Peyer's patch (tissue), 4 donors: ENCODE data around the gene EPS8L2.

Experiments
- CTCF ChIP-seq, 6 experiments: fragments of 450-650 bp in 4 of 6; fragments of 200-600 bp in 2 of 6; sonication (generic) in 1 of 6; IDR thresholded peaks; one replicate each; pipeline ENCODE4 v1.5.1; 2017 to 2019; ENCODE audit warnings: antibody characterized with exemption in 6 of 6, mild to moderate bottlenecking in 3 of 6, moderate library complexity in 1 of 6
- POLR2A ChIP-seq, 2 donors: fragments of 450-650 bp; IDR thresholded peaks; one replicate each; pipeline ENCODE4 v1.5.1; 2017; ENCODE audit warnings: antibody characterized with exemption in 2 of 2, mild to moderate bottlenecking in 2 of 2, moderate library complexity in 2 of 2

GRCh38 chr11:765802-766091 is 59.7 kb downstream of the EPS8L2 start:
- no peak for TF ChIP-seq CTCF (IDR thresholded peaks at IDR 0.05)
- no peak for TF ChIP-seq POLR2A (IDR thresholded peaks at IDR 0.05)
